Measurements from ENCODE around the gene TTPAL. TPM values are rescaled to one million over a fixed set of nuclear protein-coding genes. Genes with fewer than 3 reads are reported as not detected.

Gene TTPAL
- total and polyA plus RNA-seq, 4 donors = 11.6 to 39.7 (median 17.6) TPM

GRCh38 chr20:44459271-44459670 lies 16.4 kb upstream of the TTPAL start:
- no peak for TF ChIP-seq ZBTB33 (IDR thresholded peaks at IDR 0.05)
- no peak for TF ChIP-seq TAF1 (conservative IDR thresholded peaks at IDR 0.05)
- no peak for TF ChIP-seq CTCF (IDR thresholded peaks at IDR 0.05; ENCODE audit: low read depth, low read length, missing input control)
- no peak for TF ChIP-seq NR2F2 (IDR thresholded peaks at IDR 0.05)
- TF ChIP-seq HNF4A (conservative IDR thresholded peaks at IDR 0.05) = no peak
- TF ChIP-seq REST (IDR thresholded peaks at IDR 0.05) = no peak
- no peak for TF ChIP-seq RAD21 (IDR thresholded peaks at IDR 0.05)
- no peaks in the 10 kb centered on the region for H3K27me3 ChIP-seq (ENCODE audit: control insufficient read depth in 4 of 4, insufficient read depth in 4 of 4, low read length in 3 of 4)
- no peak for DNase-seq (ENCODE audit: low spot score)
- H3K9me3 ChIP-seq (ENCODE audit: control insufficient read depth in 4 of 4, low read length in 3 of 4) = no peaks in the 10 kb centered on the region
- H3K4me1 ChIP-seq (ENCODE audit: control insufficient read depth in 4 of 4, insufficient read depth in 4 of 4, low read length in 3 of 4) = peaks cover 7 to 27% (median 20%) of the 10 kb centered on the region in 4 donors
- WGBS = 94% methylated on average over 2 of the region's 2 CpGs
- H3K27ac ChIP-seq (ENCODE audit: low read depth in 1 of 2, low read length in 2 of 2) = peak overlapping the region in 1 of 2 donors; percentile 36
- no peak overlapping the region for H3K9ac ChIP-seq (ENCODE audit: low read depth in 1 of 2, low read length in 2 of 2)
- H3K36me3 ChIP-seq (ENCODE audit: control insufficient read depth in 4 of 4, insufficient read depth in 3 of 4, low read depth in 1 of 4, low read length in 3 of 4) = no peaks in the 10 kb centered on the region
- H3K4me3 ChIP-seq (ENCODE audit: low read depth in 1 of 3, low read length in 3 of 3) = no peak overlapping the region

GRCh38 chr20:44460795-44461141 lies 14.9 kb upstream of the TTPAL start:
- Histone ChIP-seq H3K4me1 (ENCODE audit: control insufficient read depth in 4 of 4, insufficient read depth in 4 of 4, low read length in 3 of 4) (peaks cover 12 to 41% (median 29%) of the 10 kb centered on the region in 4 donors), H3K27me3 (ENCODE audit: control insufficient read depth in 4 of 4, insufficient read depth in 4 of 4, low read length in 3 of 4) (no peaks in the 10 kb centered on the region), H3K9ac (ENCODE audit: low read depth in 1 of 2, low read length in 2 of 2) (no peak overlapping the region), H3K27ac (ENCODE audit: low read depth in 1 of 2, low read length in 2 of 2) (peak overlapping the region; percentile 87 to 92), H3K4me3 (ENCODE audit: low read depth in 1 of 3, low read length in 3 of 3) (no peak overlapping the region), H3K36me3 (ENCODE audit: control insufficient read depth in 4 of 4, insufficient read depth in 3 of 4, low read depth in 1 of 4, low read length in 3 of 4) (no peaks in the 10 kb centered on the region), H3K9me3 (ENCODE audit: control insufficient read depth in 4 of 4, low read length in 3 of 4) (no peaks in the 10 kb centered on the region)
- 2% methylated on average over 3 of the region's 3 CpGs for WGBS
- DNase-seq (ENCODE audit: low spot score) = no peak
- TF ChIP-seq REST (IDR thresholded peaks at IDR 0.05) = no peak
- peak; percentile 52 for TF ChIP-seq FOXA2 (IDR thresholded peaks at IDR 0.05)
- TF ChIP-seq JUND (IDR thresholded peaks at IDR 0.05) = no peak
- TF ChIP-seq ZBTB33 (IDR thresholded peaks at IDR 0.05) = no peak
- no peak for TF ChIP-seq SP1 (IDR thresholded peaks at IDR 0.05)
- TF ChIP-seq NR2F2 (IDR thresholded peaks at IDR 0.05) = no peak
- TF ChIP-seq RXRA (IDR thresholded peaks at IDR 0.05) = peak in 1 of 2 donors; percentile 86
- TF ChIP-seq HNF4G (IDR thresholded peaks at IDR 0.05) = no peak
- no peak for TF ChIP-seq GABPA (IDR thresholded peaks at IDR 0.05 in 1 of 2, conservative IDR thresholded peaks at IDR 0.05 in 1 of 2)
- TF ChIP-seq RAD21 (IDR thresholded peaks at IDR 0.05) = peak; percentile 88 to 90
- TF ChIP-seq ATF3 (IDR thresholded peaks at IDR 0.05) = no peak
- no peak for TF ChIP-seq MAX (IDR thresholded peaks at IDR 0.05)
- no peak for TF ChIP-seq HNF4A (conservative IDR thresholded peaks at IDR 0.05)
- no peak for TF ChIP-seq TAF1 (conservative IDR thresholded peaks at IDR 0.05)
- TF ChIP-seq EGR1 (IDR thresholded peaks at IDR 0.05; ENCODE audit: low read depth in 2 of 2) = no peak
